ENCODE data around the gene SYCE3.
"Not testable (repeated sequence)": the region's sequence is repeated elsewhere in the genome, so short reads cannot be mapped to it uniquely, and the experiment has no call there.

The SYCE3 gene

GRCh38 chr22:50548040-50548920, 14.4 kb downstream of the SYCE3 start:
- peak; percentile 37 to 50 for ATAC-seq

DNA sequence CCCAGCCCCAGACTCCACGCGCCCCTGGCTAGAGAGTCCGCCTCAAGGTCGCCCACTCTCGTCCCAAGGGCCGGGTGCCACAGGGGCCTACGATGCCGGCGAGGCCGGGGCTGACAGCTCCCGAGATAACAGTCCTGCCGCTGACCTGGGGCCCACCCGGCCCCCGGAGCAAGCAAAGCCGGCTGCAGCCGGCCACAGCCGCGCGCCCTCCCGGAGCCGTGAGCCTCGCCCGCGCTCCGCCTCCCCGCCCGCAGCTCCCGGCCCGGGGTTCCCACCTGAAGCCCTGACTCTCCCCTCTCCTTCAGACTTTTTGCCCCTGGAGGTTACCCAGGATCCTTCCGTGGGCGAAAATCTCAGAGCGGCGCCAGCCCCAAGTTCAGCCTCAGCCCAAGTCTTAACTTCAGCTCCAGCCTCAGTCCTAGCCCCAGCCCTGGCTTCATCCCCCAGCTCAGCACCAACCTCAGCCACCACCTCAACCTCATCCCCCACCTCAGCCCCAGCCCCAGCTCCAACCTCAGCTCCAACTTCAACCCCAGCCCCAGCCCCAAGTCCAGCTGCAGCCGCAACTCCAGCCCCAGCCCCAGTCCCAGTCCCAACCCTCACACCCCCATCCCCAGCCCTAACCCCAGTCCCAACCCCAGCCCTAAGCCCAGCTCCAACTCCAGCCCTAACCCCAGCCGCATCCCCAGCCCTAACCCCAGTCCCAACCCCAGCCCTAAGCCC, 15.3 kb downstream of the SYCE3 start:
- ATAC-seq, result no peak

GRCh38 chr22:50546326-50547262, 16.1 kb downstream of the SYCE3 start:
- no peak for ATAC-seq

GRCh38 chr22:50545522-50546325, 17.0 kb downstream of the SYCE3 start, which contains the start of gene KLHDC7B:
Gene KLHDC7B (plus strand): TSS chr22:50545899. CDS start chr22:50546244, 345 bp downstream.
- ATAC-seq, result peak; percentile 15 to 31

DNA sequence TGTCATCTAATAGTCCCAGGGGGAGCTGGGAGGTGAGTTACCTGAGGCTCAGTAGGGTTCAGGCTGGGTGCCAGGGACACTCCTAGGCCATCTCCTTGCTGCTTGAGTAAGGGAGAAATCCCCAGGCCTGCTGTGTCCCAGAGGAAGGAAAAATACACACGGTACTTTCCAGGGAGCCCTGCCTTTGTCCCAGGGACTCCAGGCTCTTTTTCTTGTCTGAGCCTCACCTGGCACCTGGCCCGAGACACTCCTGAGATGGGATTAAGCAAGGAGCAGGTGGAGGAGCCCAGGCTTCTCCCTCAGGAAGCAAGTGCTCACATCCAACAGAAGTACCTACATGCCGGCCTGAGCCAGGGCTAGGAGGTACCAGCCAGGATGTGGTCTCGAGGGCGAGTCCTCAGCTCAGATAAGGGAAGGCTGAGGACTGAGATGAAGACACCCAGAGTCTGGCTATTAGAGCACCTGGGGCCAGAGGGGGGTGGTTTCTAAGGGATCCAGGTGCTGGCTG, 17.9 kb downstream of the SYCE3 start:
- no peak for ATAC-seq

GRCh38 chr22:50544078-50544745, 18.5 kb downstream of the SYCE3 start:
- ATAC-seq, result peak; percentile 25 to 39

- ATAC-seq, result peak; percentile 5 to 23
Measured at GRCh38 chr22:50542416-50542927, 20.2 kb downstream of the SYCE3 start.

DNA sequence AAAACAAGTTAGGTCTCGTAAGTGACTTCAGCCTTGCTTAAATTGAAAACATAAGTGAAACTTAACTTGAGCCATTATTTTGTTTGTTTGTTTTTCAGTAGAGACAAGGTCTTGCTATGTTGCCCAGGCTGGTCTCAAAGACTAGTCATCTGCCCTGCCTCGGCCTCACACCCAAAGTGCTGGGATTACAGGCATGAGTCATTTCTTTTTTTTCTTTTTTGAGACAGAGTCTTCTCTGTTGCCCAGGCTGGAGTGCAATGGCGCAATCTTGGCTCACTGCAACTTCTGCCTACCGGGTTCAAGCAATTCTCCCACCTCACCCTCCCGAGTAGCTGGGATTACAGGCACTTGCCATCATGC, 21.1 kb downstream of the SYCE3 start:
- peak; percentile 7 to 13 for ATAC-seq

- ATAC-seq, result no peak
Measured at GRCh38 chr22:50540381-50540780, 22.3 kb downstream of the SYCE3 start.

DNA sequence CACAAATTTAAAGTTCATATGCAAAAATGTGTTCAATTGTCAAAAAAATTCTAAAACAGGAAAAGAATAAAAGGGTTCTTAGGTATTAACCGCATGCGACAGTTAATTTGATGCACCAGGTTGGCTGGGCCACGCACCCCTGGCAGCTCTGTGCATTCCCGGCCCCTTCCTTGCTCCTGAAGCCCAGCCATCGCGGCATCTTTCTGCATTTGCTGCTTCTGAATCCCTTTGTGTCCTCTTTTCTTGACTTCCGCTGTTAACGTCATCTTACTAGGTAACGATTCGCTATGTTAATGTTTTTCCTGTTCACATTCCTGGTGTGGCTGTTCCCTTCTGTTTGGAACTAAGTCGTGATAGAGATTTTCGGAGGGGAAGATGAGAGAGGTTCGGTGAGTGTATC, 25.0 kb downstream of the SYCE3 start:
- no peak for ATAC-seq

- no peak for ATAC-seq
Measured at GRCh38 chr22:50536226-50536625, 26.5 kb downstream of the SYCE3 start.

DNA sequence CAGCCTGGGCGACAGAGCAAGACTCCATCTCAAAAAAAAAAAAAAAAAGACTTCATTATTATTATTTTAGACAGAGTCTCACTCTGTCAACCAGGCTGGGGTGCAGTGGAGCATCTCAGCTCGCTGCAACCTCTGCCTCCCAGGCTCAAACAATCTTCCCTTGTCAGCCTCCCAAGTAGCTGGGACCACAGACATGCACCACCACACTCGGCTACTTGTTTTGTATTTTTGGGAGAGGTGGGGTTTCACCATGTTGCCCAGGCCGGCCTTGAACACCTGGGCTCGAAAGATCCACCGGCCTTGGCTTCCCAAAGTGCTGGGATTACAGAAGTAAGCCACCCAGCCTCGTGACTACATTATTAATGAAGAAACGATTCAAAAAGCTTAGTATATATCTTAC, 27.6 kb downstream of the SYCE3 start:
- ATAC-seq, result no peak

- ATAC-seq, result not testable (repeated sequence)
Measured at GRCh38 chr22:50533856-50534711, 28.6 kb downstream of the SYCE3 start.

GRCh38 chr22:50532824-50533796, 29.6 kb downstream of the SYCE3 start:
- ATAC-seq, result no peak

- no peak for ATAC-seq
Measured at GRCh38 chr22:50531962-50532674, 30.6 kb downstream of the SYCE3 start.

GRCh38 chr22:50531546-50531961, 31.2 kb downstream of the SYCE3 start:
- peak; percentile 49 to 53 for ATAC-seq

DNA sequence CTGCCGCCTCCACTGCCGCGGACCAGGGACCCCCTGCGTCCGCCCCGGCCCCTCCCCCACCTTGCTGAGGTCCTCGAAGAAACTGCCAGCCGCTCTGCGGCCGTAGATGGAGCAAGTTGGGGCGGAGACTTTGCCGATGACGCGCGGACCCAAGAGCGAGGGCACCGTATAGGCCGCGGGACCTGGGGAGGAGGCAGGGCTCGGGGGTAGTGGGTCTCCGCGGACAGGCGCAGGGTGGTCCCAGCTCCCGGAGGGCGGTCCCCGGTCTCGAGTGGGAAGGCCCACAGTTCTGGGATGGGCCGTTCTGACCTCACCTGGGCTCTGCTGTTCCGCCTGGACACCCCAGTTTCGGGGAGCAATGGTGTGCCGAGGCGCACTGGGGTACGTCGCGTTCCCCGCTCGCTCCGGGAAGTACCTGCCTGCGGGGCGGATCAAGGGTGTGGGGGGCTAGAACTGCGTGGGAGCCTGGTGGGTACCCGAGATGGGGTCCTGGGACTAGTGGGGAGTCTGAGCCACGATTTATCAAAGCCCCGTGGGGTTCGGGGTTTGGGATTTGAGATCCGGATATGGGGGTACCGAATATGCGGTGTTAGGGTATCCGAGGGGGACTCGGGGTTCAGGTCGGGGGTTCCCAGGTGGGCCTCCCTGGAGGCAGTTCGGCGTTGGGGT, 31.7 kb downstream of the SYCE3 start:
- ATAC-seq, result peak; percentile 46 to 55
